Middle frontal gyrus (tissue), 1 donor: Measurements from ENCODE around the gene KCTD1.
"Not testable (repeated sequence)": the region's sequence is repeated elsewhere in the genome, so short reads cannot be mapped to it uniquely, and the experiment has no call there.

Experiments
- DNase-seq: peaks from one replicate; pipeline ENCODE4 v3.0.0-alpha.2; 2015; ENCODE audit warnings: low spot score; ENCODE audit errors: extremely low spot score

Gene KCTD1

DNA sequence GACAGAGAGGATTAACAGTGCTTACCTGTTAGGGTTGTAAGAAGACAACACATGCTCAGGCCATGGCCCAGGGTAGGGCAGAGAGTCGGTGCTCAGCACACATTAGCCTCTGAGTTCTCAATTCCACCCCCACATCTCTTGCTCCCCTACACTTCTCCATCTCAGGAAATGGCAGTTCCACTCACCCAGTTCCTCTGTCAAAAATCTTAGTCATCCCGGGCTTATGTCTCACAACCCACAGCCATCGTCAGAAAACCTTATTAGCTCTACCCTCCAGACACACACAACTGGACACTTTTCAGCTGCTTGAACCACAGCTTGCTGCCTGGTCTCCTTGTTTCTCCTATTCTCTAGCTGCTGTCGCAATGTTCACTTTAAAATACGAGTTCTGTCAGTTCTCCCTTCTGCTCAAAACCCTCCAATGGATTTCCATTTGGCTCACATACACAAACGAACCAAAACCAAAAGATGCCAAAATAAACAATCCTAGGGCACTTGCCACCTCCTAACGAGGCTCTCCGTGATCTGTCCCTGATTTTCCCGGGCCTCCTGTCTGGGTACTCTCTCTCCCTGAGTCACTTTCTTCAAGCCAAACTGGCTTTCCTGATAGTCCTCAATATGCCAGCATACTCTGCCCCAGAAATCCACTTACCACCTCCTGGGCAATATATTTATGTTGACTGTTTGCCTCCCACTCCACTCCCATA lies 89.7 kb downstream of the KCTD1 start:
- DNase-seq: peak; percentile 43

- peak; percentile 44 for DNase-seq
Measured at GRCh38 chr18:26457611-26458353, 90.6 kb downstream of the KCTD1 start.

DNA sequence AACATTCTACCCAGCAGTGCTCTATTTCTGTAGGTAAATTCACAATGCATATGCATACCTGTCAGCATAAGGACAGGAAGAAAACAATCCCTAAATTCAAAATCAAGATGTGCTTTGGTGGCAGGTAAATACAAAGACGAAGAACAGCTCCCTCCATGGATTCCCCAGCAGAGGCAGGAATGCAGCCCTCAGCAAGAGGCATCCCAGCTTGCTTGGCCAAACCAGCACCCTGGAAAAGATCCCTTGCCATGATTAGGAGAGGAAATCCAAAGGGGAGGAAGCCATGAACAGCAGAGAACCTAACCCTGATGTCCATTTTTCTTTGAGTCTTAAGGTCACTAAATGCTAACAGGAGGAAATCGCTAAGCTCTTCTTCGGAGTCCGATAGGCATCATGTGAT lies 91.2 kb downstream of the KCTD1 start:
- DNase-seq: no peak

DNA sequence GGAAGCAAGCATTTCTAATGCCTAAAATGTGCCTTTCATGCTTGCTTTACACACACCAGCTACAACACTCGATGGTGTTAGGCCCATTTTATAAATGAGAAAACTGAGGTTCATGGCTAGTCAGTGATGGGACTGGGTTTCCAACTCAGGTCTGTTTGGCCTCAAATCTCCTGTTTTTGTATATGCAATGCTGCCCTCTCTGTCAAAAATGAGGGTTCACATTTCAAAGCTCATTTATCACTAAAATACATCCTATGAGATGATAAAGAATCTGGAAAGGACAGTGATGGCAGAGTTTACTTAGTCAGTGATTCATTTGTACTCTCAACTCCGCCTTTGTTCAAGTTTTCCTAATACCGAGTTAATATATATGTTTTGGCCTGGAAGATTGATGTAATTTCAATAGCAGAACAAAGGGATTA lies 92.3 kb downstream of the KCTD1 start:
- DNase-seq: no peak

GRCh38 chr18:26455639-26456038 lies 92.7 kb downstream of the KCTD1 start:
- no peak for DNase-seq

- no peak for DNase-seq
Measured at GRCh38 chr18:26454616-26455015, 93.7 kb downstream of the KCTD1 start.

- no peak for DNase-seq
Measured at GRCh38 chr18:26454192-26454591, 94.2 kb downstream of the KCTD1 start.

- no peak for DNase-seq
Measured at GRCh38 chr18:26453386-26453901, 94.9 kb downstream of the KCTD1 start.

- no peak for DNase-seq
Measured at GRCh38 chr18:26450989-26451682, 97.2 kb downstream of the KCTD1 start.

GRCh38 chr18:26448714-26449159 lies 99.6 kb downstream of the KCTD1 start:
- DNase-seq: no peak

DNA sequence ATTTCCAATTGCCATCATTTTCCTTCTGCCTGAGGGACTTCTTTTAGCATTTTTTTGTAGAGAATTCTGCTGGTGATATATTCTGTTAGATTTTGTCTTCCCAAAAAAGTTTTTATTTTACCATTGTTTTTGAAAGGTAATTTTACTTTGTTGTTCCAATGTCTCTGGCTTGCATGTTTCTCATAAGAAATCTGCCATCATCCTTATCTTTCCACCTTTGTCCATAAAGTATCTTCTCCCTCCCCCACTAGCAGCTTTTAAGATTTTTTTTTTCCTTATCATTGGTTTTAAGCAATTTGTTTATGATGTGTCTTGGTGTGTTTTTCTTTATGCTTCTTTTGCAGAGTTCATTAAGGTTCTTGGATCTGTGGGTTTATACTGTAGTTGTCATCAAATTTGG lies 104.5 kb downstream of the KCTD1 start:
- DNase-seq: no peak

DNA sequence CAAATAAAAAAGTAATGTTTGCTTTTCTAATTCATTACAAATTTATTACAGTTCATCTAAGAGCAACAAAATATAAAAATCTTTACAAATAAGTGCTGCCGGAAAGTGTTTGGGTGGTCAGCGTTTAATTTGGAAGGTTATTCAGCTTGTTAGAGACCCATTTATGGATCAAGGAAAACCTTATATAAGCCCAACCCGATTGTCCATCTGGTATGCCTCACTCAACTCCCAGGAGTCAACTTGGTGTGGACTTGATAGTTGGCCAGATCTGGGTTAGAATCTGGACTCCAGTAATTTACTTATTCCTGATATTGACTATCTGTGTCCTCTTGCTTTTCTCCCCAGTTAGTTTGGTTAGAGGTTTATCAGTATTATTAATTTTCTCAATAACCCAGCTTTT lies 106.2 kb downstream of the KCTD1 start:
- no peak for DNase-seq

DNA sequence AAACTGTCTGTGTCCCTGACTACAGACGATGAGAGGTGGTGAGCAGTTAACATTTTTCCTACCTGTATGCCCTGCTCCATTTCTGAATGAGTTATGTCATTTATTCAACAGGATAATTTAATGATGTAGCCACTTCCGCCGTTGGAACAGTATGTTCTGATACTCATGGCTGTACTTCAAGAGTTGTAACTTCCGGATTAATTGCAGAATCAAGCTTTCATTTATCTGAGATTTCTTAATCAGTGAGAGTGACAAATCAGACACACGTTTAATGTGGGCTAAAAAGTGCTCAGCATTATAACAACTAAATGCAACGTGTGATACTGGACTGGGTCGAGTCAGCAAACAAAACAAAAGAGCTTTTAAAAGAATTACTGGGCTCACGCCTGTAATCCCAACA lies 107.7 kb downstream of the KCTD1 start:
- no peak for DNase-seq

- no peak for DNase-seq
Measured at GRCh38 chr18:26439537-26439936, 108.8 kb downstream of the KCTD1 start.

GRCh38 chr18:26438980-26439379 lies 109.4 kb downstream of the KCTD1 start:
- DNase-seq: no peak

- DNase-seq: not testable (repeated sequence)
Measured at GRCh38 chr18:26437634-26438033, 110.7 kb downstream of the KCTD1 start.

DNA sequence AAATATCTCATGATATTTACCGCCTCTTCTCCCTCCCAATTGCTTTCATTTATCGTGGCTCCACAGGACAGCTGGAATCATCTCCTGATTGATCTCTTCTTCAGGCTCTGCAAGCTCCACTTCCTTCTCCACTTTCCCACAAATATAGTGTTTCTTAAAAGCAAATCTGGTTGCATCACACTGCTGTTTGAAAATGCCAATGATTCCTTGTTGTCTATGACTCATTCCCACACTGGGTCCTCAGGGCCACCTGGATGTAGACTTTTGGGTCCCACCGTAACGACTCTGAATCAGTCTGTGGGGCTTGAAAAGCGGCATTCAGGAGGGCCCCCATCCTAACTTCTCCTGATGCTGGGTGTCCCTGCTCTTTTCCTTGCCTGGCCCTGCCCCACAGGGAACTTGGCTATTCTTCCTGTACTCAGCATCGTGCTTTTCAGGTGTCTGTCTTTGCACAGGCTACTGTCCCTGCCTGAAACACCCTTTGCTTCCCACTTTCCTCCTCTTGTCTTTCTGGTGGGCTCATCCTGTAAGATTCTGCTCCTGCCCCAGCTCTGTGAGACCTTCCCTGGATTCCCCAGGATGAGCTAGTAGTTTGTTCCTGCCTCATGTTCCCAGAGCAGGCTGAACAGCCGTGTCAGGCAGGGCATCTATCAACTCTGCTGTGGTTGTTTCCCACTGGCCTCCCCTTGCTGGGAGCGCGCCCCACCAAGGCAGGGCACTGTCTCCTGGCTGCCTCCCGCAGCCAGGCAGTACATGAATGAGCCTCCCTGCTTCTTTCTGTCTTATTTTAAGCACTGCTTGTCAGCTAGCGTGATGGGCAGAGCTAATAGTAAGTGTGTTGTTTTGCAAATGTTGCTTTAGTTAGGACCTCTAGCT lies 111.9 kb downstream of the KCTD1 start:
- DNase-seq: no peak

GRCh38 chr18:26435415-26436095 lies 112.8 kb downstream of the KCTD1 start:
- DNase-seq: no peak

DNA sequence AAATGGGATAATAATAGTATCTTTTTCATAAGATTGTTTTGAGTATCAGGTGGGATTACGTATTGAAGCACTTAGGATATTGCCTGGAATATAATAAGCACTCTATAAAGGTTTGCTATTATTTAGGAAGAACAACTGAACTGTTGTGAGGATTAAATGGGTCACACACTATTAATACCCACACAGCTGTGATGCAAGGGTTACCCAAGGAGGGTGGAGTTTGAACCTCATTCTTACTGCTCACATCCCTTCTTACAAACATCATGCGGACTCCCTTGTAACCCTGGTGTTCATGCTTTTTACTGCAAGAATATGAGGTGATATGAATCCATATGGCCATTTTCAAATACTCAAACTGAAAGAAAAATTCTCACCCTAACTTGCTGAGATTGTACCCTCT lies 113.5 kb downstream of the KCTD1 start:
- DNase-seq: no peak

DNA sequence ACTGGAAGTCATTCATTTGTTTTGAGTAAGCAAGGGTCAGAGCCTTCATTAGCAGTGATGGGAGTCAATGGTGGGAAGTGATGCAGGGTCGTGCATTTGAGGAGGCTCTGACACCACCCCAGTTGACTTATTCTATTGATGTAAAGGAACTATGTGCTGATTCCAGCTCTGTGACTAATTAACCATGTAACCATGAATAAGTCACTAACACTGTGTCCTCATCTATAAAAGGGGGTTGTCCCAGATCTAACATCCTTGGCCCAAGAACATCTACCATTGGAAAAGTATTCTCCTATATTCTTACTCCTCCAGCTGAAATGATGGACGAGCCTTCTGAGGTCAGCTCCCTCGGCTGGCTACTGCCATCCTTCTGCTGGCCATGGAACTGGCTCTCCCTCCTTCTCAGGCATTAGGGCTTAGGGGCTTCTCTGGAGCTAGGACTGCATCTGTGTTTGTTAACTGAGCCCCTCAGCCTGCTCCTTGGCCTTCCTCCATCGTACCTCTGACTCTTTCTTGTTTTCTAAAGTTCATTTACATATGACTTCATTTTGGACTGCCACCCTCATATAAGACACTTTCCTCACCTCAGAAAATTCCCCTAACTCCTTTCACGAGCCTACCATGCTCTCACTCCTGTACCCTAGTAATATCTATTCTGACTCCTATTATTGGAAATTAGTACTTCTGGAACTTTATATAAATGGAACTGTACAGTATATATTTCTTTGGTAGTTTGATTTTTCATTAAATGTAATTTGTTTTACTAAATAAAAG lies 115.5 kb downstream of the KCTD1 start:
- DNase-seq: no peak
